Activated CD8-positive, alpha-beta memory T cell treated with anti-CD3 and anti-CD28 coated beads, Interleukin-2, amount 50 U/mL, for 24 hours (primary cell): Measurements from ENCODE around the gene ARID1B.
"Not testable (repeated sequence)": the region's sequence is repeated elsewhere in the genome, so short reads cannot be mapped to it uniquely, and the experiment has no call there.

Experiments
- DNase-seq: peaks from one replicate; pipeline ENCODE4 v3.0.0-alpha.2; 2020; ENCODE audit errors: extremely low read depth

Gene ARID1B

DNA sequence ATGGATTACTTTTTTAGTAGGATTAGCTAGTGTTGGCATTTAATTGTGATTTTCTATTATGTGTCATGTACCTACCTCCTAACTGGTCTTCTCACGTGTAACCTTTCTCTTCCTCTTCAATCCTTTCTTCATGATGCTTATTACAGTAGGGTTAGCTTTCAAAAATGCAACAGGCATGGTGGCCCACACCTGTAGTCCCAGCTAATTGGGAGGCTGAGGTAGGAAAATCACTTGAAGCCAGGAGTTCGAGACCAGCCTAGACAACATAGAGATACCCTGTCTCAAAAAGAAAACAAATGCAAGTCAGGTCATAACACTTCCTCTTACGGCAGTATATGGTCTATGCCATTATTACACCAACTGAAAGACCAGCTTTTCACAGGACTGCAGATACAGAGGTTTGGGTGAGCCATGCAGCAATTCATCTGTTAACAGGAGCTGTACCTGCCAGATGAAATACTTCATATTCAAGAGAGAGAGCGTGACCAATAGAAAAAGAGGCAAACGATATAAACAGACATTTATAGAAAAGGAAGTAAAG lies 351.1 kb downstream of the ARID1B start:
- DNase-seq, result no peak

DNA sequence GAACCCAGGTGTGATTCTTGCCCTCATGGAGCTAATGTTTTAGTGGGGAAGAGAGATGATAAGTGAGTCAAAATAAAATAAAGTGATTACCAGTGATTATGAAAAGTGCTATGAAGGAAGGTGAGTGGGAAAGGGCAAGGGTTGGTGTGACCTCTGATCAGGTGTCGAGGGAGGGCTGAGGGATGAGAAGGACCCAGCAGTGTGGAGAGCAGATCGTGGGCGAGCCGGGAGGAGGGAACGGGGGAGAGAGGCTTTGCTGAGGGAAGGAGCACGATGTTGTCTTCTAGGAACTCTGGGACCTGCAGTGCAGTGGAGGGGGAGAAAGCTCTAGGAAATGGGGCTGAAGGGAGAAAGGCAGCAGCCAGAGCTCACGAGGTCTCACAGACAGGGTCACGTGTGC lies 354.1 kb downstream of the ARID1B start:
- no peak for DNase-seq

DNA sequence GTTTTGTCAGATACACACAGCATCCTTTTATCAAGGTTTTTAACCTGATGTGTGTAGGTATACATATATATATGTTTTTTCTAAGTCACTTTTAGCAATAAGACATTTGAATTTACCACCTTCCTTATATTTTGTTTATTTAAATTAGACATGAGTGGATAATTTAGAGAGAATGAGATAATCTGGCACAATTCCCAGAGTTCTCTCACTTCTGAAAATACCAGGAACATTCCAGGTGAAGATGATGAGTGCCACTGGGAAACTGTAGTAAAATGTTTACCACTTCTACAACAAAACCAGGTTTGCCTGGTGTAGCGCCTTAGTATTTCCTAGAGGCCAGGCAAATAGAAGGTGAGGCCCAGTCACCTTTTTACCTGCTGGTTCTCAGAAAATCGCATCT lies 356.7 kb downstream of the ARID1B start:
- no peak for DNase-seq

DNA sequence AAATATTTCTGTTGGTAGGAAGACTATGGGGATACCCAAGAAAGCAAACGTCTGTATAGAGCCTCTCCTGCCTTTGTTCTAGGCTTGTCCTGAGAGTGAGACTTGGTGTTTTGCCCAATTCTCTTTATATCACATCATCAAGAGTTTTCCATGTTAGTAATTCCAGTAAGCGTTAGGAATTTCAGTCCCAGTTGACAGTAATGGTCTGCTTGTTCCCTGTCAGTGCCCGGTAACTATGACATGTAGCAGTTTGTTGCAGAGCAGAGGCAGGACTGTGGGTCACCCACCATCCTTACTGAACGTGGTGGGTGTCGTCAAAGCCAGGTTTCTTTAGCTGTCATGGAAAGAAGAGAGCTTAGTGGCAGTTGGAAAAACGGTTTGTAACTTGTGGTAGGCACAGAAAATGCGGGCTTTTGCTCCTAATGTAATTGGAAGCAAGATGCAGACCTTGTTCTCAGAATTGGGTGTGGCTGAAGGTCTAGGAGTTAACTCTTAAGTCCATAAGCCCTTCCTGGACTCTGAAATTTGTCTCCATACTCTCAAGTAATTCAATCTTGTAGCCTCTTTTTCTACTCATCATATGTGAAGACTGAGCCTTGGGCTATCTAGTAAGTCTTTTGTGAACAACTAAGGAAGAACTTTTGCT lies 357.3 kb downstream of the ARID1B start:
- DNase-seq, result no peak

DNA sequence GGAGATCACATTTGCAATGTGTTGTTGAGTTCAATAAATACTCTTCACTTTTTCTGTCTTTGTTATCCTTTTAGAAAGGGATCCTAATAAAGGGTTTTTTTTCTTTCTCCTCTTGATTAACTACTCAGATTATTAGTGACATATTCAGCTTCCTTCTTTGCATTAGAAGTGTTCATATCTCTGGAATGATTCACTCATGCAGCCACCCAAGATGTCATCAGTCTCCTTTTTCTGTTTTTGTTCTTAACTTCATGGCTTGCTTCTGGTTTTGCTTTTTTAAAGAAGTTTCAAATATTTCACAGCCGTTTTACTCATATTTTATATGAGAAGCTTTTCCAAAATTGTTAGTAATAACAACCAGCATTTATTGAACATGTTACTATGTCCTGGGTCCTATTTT lies 358.5 kb downstream of the ARID1B start:
- DNase-seq, result no peak

DNA sequence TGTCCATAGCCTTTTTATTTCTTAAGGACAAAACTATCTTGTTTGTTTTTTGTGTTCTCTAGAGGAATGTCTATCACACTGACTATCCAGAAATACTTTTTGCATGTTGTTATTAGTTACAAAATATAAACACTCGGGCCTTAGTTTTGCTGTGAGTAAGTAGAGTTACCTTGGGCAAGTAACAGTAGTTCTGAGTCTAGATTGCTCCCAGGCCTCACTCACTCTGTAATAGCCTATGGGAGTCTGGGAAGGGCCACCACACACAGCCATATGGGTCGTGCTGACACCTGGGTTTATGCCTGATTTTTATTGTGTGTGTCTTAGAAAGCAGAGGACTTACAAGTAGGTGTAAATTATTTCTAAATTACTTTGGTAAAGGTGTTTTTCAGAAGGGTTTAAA lies 360.3 kb downstream of the ARID1B start:
- DNase-seq, result no peak

DNA sequence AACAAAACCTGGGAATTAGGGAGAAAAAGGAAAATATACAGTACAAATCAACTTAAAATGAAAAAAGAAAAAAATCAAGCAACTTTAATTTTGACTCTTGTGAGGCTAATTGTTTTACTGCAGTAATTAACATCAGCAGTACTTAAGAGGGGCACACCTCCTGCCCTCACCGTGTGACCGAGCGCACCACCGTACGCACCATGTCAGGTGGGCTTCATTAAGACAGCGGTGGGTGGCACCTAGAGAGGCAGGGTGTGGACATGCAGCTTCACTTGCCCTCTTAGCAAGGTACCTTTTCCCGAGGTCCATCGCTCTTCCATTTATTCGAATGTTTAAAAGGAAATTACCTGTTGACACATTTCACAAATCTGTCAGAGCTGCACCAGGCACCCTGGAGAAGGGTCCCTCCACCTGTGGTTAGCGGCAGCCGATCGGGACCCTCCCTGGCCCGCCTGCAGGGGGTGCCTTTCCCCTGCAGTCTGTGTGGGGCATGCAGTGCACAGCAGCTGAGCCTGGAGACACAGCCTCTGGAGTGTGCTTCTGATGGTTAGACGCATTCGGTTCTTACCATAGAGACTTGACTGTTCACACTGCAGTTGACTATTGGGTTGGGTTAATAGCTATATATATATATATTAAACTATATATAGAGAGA lies 362.0 kb downstream of the ARID1B start:
- DNase-seq, result no peak

DNA sequence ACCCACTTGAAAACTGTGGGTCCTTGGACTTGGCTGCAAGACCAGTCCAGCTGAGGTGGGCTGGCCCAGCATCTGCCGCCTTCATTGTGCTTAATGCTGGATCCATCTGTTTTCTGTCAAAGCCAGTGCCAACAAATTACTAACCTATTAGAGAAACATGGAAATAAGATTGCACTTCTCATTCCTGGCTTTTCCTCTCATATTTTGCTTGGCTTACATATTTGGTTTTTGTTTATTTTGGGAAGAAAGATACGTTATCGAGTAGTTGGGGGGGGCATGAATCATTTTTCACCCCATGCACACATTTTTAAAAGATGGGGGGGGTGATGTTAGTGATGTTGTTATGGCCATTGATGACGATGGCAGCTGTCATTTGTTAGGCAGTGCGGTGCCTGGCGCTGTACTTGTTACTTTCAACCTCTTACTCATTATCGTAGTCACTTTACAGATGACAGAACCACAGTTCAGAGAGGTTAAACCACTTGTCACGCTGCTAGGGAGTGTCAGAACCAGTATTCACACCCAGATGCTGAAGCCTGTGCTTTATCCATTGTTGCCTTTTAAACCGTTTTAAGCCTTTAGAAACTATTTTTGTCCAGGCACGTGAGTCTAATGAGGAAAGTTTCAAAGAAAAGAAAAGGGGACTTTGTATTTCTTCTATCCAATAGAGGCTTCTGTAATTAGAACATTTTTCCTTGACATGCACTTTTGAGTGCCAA lies 366.2 kb downstream of the ARID1B start:
- peak; percentile 15 for DNase-seq

DNA sequence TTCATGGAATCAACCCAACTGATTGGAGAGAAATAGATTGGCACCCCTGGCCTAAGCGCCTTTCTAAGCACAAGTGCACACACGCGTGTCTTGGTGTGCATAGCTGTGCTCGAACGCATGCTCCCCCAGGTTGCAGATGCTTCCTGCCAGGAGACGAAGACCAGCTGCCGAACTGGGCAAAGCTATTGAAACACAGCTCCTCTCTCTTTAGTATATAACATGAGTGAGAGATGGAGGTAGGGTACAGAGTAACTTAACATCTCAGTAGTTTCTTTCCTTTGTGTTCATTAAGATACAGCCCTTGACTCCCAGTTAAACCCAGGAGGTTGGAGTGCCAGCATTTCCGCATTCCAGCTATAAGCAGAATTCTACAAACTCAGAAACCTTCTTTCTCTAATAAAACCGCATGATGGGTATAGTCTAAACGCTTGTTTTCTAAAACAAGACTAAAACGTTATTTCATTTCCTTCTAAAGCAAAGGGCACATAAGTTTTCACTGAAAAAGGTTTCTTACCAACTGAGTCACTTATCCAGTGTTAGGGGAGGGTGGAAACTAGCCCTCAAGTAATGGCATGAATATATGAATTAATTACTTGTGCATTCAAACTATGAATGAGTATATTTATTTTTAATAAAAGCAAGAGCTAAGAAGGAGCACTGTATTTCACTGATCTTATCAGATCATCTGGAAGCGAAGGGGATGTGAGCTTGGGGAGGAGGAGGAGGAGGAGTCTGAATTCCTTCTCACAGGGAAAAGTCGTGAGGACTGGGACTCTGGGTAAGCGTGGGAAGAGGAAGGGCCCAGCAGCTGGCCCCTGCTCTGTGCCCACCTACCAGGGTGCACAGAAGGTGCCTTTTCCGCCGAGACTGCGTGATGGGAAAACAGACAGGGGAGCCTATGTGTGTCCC lies 367.0 kb downstream of the ARID1B start:
- no peak for DNase-seq

DNA sequence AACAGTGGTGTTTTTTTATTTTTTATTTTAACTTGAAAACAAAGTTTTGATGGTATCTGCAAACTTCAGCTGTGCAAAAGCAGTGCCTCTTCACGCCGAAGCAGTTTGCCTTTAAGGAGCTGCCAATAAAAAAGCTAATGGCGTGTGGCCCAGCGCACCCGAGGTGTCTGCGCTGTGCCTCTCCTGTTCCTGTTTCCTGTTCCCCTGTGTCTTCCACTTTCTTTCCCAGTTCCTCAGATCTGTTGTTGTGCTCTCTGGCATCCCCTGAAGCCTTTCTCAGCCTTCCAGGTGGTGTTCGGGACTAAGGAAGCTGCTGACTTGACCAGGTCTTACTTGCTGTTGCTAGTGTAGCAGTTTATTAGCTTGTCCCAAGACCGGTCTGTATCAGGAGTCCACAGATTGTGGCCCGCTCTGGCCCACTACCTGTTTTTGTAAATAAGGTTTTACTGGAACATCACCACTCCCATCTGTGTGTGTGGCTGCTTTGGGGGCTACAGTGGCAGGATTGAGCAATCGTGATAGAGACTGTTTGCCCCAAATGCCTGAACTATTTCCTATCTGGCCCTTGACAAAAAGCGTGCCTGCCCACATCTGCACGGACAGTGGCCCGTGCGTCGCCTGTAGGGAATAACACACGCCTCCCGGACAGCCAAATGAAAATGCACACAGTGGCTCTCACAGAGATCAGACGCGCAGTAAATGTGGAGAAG lies 367.8 kb downstream of the ARID1B start:
- no peak for DNase-seq

DNA sequence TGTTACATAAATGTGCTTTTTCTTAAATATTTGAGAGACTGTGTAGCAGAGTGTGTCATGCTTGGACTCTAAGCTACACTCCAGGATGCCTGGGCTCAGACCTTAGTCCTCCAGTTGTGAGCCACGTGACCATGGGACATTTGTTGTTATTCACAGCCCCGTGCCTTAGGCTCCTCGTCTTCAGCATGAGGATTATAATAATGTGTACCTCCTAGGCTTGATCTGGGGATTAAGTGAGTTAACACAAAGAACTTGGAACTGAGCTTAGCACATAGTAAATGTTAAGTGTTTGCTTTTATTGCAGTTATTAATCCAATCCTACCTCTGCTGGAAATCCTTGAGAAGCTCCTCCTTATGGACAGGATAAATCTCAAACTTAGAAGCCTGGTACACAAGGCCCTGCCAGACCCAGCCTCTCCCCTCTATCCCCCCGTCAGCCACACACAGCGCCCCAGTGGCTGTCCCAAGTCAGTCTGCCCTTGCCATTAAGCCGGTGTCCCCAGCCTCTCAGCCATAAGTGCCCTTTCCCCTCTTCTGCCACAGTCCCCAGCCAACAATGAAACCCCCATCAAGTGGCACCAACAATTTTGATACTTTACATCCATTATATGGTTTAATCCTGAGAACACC lies 368.6 kb downstream of the ARID1B start:
- DNase-seq, result no peak

DNA sequence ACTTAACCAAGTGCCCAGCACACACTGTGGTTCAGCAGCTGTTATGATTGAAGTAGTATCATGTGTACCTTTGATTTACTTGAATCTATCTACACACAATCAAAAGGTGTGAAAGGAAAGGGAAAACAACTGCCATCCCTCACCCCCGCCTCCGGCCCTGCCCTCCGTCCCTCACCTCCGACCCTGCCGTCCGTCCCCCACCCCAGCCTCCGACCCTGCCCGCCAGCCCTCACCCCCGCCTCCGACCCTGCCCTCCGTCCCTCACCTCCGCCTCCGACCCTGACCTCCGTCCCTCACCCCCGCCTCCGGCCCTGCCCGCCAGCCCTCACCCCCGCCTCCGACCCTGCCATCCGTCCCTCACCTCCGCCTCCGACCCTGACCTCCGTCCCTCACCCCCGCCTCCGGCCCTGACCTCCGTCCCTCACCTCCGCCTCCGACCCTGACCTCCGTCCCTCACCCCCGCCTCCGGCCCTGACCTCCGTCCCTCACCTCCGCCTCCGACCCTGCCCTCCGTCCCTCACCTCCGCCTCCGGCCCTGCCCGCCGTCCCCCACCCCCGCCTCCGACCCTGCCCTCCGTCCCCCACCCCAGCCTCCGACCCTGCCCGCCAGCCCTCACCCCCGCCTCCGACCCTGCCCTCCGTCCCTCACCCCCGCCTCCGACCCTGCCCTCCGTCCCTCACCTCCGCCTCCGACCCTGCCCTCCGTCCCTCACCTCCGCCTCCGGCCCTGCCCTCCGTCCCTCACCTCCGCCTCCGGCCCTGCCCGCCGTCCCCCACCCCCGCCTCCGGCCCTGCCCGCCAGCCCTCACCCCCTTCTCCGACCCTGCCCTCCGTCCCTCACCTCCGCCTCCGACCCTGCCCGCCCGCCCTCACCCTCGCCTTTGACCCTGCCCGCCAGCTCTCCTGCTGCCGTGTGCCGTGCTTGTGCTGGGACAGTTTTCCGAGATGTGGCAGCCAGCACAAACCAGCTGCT lies 370.2 kb downstream of the ARID1B start:
- DNase-seq, result not testable (repeated sequence)

DNA sequence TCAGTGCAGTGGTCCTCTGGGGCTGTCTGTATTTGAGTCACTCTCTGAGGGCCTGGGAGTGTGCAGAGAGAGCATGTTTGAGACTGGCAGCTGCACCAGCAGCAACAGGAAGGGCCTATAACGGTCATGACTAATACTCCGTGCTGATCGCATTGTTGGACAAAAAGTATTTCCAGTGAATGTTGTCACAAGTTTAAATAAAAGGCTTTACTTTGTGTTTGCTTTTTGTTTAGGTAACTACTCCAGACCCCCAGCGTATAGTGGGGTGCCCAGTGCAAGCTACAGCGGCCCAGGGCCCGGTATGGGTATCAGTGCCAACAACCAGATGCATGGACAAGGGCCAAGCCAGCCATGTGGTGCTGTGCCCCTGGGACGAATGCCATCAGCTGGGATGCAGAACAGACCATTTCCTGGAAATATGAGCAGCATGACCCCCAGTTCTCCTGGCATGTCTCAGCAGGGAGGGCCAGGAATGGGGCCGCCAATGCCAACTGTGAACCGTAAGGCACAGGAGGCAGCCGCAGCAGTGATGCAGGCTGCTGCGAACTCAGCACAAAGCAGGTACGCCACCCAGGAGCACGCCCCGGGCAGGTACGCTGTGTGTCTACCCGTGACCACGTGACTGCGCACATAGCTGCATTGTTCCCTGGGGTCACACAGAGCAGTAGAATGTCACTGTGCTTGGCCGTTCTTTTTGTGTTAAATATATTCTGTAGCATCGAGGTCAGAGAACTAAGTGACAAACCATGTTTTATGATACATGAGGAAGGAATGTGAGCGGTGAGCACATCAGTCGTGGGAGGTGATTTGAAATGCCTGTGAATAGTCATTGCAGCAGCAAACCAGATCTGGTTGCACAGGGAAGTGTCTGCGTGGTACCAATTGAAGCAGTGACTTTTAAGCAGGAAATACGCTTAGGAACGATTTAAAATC lies 371.5 kb downstream of the ARID1B start:
- DNase-seq, result no peak

DNA sequence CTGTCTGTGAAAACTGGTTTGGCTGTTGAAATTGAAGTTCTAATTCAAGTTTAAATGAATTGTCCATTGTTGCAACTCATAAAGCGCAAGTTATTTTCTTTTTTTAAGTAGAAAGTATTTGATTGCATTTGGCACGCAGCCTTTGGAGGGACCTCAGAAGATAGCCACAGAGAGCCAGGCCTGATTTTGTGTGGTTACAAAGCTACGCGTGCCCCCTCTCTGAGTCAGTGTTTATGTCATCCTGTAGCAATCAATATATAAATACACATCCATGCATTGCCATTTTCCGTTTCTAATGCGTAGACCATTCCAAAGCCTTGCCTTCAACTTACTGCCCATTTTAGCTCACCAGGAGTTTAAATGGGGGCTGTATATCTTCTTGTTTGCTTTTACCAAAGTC lies 372.9 kb downstream of the ARID1B start:
- DNase-seq, result no peak

DNA sequence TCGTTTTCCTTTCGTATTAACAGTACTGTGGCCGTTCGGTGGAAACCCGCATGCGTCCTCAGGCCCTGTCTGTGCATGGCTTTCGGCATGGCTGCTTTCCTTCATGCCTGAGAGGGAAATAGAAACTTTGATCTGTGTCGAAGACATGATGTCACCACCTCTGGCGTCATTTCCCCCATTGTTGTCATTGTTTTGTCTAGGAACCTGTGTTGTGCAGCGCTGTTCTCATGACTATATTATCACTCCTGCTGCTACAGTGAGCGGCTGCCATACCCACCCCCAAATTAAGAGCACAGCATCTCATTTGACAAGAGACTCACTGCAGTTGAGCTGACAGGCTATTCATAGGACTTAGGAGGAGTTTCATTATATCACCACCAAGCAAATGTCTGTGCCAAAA lies 373.9 kb downstream of the ARID1B start:
- DNase-seq, result no peak

DNA sequence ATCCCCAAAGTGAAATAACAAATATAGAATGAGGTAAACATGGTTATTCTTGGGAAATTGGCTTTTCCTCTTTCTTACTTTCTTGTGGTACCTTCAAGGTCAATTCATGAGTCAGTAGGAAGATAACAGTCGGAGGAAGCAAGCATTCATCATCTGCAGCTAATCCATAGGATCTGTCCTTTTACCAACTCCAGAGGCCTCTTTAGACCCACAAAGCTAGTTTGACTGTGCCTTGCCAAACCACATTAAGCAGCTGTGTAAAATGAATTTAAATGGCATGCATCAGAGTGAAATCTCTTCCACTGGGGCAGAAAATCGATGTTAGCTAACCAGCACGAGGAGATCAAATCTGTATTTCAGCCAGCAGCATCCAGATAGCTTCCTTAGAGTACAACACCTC lies 374.8 kb downstream of the ARID1B start:
- DNase-seq, result no peak

DNA sequence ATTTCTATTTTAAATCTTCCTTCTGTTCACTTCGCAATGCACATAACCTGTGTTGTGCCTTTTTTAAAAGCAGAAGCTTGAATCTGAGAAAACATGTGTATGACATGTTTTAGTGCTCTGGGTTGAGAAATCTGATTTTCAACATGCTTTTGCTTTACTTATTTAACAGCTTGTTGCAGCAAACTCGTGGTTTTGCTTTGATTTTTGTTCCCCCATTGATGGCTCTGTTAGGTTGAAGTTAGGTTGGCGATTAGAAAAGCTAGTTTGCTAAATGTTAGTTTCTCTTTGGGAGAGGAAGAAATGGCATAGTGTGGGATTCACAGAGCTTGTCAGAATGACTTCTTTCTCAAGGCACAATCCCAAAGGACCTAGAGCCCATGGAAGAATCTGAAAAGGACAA lies 375.4 kb downstream of the ARID1B start:
- no peak for DNase-seq

DNA sequence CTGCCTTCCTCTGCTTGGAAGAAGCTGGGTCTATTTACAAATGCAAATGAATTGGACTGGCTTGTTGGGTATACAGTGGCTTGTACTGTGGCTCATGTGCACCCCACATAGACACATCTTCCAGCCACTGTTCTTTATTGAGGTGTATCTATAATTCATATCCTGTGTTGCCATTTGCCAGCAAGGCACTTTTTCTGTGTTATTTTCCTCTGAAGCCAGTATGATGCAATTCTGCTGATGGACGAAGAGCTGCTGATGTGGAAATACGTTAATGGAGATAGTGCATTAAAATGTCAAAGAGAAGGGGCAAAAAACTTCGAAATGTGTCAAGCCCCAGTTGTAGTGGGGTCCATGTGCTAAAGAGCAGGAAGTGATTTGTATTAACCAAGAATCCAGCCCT lies 378.6 kb downstream of the ARID1B start:
- no peak for DNase-seq
